ENCODE measurements around the gene CTRB2. TPM values are rescaled to one million over a fixed set of nuclear protein-coding genes. Genes with fewer than 3 reads are reported as not detected.

CTRB2 gene
- total RNA-seq, 1 donor from 2014 or later: not detected

DNA sequence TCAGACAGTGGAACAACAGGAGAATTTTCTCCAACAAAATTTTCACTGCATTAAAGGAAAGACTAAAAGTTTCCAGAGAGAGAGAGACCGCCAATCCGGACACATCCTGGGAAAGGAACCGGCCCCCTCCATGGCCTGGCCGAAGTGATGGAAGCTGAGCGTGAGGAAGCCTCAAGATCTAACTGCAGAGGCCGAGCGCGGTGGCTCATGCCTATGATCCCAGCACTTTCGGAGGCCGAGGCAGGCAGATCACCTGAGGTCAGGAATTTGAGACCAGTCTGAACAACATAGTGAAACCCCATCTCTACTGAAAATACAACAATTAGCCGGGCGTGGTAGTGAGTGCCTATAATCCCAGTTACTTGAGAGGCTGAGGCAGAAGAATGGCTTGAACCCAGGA, 3.9 kb downstream of the CTRB2 start:
- Histone ChIP-seq H3K27me3 (no peaks in the 10 kb centered on the region), H3K4me3 (no peak overlapping the region), H3K36me3 (no peaks in the 10 kb centered on the region), H3K4me1 (peaks cover 0 to 15% of the 10 kb centered on the region in 2 donors), H3K27ac (no peak overlapping the region), H3K9me3 (no peaks in the 10 kb centered on the region)
- TF ChIP-seq, protein P1, sequence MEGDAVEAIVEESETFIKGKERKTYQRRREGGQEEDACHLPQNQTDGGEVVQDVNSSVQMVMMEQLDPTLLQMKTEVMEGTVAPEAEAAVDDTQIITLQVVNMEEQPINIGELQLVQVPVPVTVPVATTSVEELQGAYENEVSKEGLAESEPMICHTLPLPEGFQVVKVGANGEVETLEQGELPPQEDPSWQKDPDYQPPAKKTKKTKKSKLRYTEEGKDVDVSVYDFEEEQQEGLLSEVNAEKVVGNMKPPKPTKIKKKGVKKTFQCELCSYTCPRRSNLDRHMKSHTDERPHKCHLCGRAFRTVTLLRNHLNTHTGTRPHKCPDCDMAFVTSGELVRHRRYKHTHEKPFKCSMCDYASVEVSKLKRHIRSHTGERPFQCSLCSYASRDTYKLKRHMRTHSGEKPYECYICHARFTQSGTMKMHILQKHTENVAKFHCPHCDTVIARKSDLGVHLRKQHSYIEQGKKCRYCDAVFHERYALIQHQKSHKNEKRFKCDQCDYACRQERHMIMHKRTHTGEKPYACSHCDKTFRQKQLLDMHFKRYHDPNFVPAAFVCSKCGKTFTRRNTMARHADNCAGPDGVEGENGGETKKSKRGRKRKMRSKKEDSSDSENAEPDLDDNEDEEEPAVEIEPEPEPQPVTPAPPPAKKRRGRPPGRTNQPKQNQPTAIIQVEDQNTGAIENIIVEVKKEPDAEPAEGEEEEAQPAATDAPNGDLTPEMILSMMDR (IDR thresholded peaks at IDR 0.05): no peak
- DNase-seq (ENCODE audit: low spot score in 2 of 2): peak in 1 of 2 donors; percentile 59
- intact Hi-C loops (cut with DNase I): loop anchor here (5.0 kb wide), 1 partner anchor 559 kb away; no protein-coding TSS in a partner anchor

GRCh38 chr16:75202069-75202590, 4.8 kb downstream of the CTRB2 start:
- intact Hi-C loops (cut with DNase I): loop anchor here (5.0 kb wide), 1 partner anchor 560 kb away; no protein-coding TSS in a partner anchor
- Histone ChIP-seq H3K36me3 (no peaks in the 10 kb centered on the region), H3K4me1 (peaks cover 0 to 15% of the 10 kb centered on the region in 2 donors), H3K4me3 (no peak overlapping the region), H3K27ac (no peak overlapping the region), H3K27me3 (no peaks in the 10 kb centered on the region), H3K9me3 (no peaks in the 10 kb centered on the region)
- TF ChIP-seq, protein P1 (IDR thresholded peaks at IDR 0.05): no peak
- DNase-seq (ENCODE audit: low spot score in 2 of 2): no peak

- intact Hi-C loops (cut with DNase I): no loop called here
- DNase-seq (ENCODE audit: low spot score in 2 of 2): no peak
Observed at GRCh38 chr16:75198135-75198600, 8.8 kb downstream of the CTRB2 start.

GRCh38 chr16:75197522-75198134, 9.3 kb downstream of the CTRB2 start:
- Histone ChIP-seq H3K9me3 (no peaks in the 10 kb centered on the region), H3K4me1 (peaks cover 0 to 15% of the 10 kb centered on the region in 2 donors), H3K4me3 (no peak overlapping the region), H3K27me3 (no peaks in the 10 kb centered on the region), H3K27ac (no peak overlapping the region), H3K36me3 (no peaks in the 10 kb centered on the region)
- intact Hi-C loops (cut with DNase I): no loop called here
- DNase-seq (ENCODE audit: low spot score in 2 of 2): no peak
- TF ChIP-seq, protein P1 (IDR thresholded peaks at IDR 0.05): no peak

More at GRCh38 chr16:75198135-75198600, 8.8 kb downstream of the CTRB2 start:
- no peak overlapping the region for H3K27ac ChIP-seq
- H3K36me3 ChIP-seq: no peaks in the 10 kb centered on the region
- no peak overlapping the region for H3K4me3 ChIP-seq
- TF ChIP-seq, protein P1 (IDR thresholded peaks at IDR 0.05): no peak
- H3K27me3 ChIP-seq: no peaks in the 10 kb centered on the region
- H3K9me3 ChIP-seq: no peaks in the 10 kb centered on the region
- H3K4me1 ChIP-seq: peaks cover 0 to 15% of the 10 kb centered on the region in 2 donors

- DNase-seq (ENCODE audit: low spot score in 2 of 2): no peak
- TF ChIP-seq, protein P1 (IDR thresholded peaks at IDR 0.05): no peak
Observed at GRCh38 chr16:75196836-75197235, 10.1 kb downstream of the CTRB2 start.

More at GRCh38 chr16:75196836-75197235, 10.1 kb downstream of the CTRB2 start:
- Histone ChIP-seq H3K4me1 (peaks cover 0 to 15% of the 10 kb centered on the region in 2 donors), H3K27ac (no peak overlapping the region), H3K36me3 (no peaks in the 10 kb centered on the region), H3K9me3 (no peaks in the 10 kb centered on the region), H3K27me3 (no peaks in the 10 kb centered on the region), H3K4me3 (no peak overlapping the region)
- intact Hi-C loops (cut with DNase I): no loop called here
